ENCODE data around the gene ZNF132.

Gene ZNF132

GRCh38 chr19:58394821-58395219 is 45.1 kb downstream of the ZNF132 start:
- ChIA-PET CTCF (no interaction called here), POLR2A (interaction anchor here (1.0 to 1.8 kb wide), 3 partner anchors 12 to 149 kb away, joined by 3 to 5 read pairs (median 5); partner anchors contain the start of genes TRIM28 and ZNF584)
- no peak for DNase-seq (ENCODE audit: extremely low spot score)
- TF ChIP-seq TARDBP (IDR thresholded peaks at IDR 0.05) (no peak), FOXM1 (IDR thresholded peaks at IDR 0.05; ENCODE audit: borderline replicate concordance) (no peak), FOXK2 (IDR thresholded peaks at IDR 0.05) (no peak)

- CTCF ChIA-PET, result no interaction called here
- POLR2A ChIA-PET, result no interaction called here
- TF ChIP-seq ARNT (IDR thresholded peaks at IDR 0.05) (no peak), ZNF384 (IDR thresholded peaks at IDR 0.05) (no peak), PKNOX1 (IDR thresholded peaks at IDR 0.05) (no peak), SUZ12 (IDR thresholded peaks at IDR 0.05) (no peak), LEF1 (IDR thresholded peaks at IDR 0.05; ENCODE audit: borderline replicate concordance) (no peak), FOXA1 (IDR thresholded peaks at IDR 0.05) (no peak), FOXK2 (IDR thresholded peaks at IDR 0.05) (no peak), BHLHE40 (IDR thresholded peaks at IDR 0.05; ENCODE audit: borderline replicate concordance) (no peak), HDGF (IDR thresholded peaks at IDR 0.05; ENCODE audit: borderline replicate concordance) (no peak), CTBP1 (IDR thresholded peaks at IDR 0.05; ENCODE audit: borderline replicate concordance) (no peak), L3MBTL2 (conservative IDR thresholded peaks at IDR 0.05) (no peak), TARDBP (IDR thresholded peaks at IDR 0.05) (no peak), FOXM1 (IDR thresholded peaks at IDR 0.05; ENCODE audit: borderline replicate concordance) (no peak), NFRKB (IDR thresholded peaks at IDR 0.05) (no peak)
- no peak for DNase-seq (ENCODE audit: extremely low spot score)
Observed at GRCh38 chr19:58393725-58394033, 46.3 kb downstream of the ZNF132 start.

GRCh38 chr19:58392945-58393724 is 46.8 kb downstream of the ZNF132 start:
- DNase-seq (ENCODE audit: extremely low spot score), result no peak
- ChIA-PET CTCF (no interaction called here), POLR2A (no interaction called here)
- TF ChIP-seq CTBP1 (IDR thresholded peaks at IDR 0.05; ENCODE audit: borderline replicate concordance) (no peak), L3MBTL2 (conservative IDR thresholded peaks at IDR 0.05) (no peak), ELF4 (IDR thresholded peaks at IDR 0.05) (no peak), SP1 (IDR thresholded peaks at IDR 0.05) (no peak), ZNF384 (IDR thresholded peaks at IDR 0.05) (no peak), BHLHE40 (IDR thresholded peaks at IDR 0.05; ENCODE audit: borderline replicate concordance) (no peak), FOXA1 (IDR thresholded peaks at IDR 0.05) (no peak), SUZ12 (IDR thresholded peaks at IDR 0.05) (no peak), PKNOX1 (IDR thresholded peaks at IDR 0.05) (no peak), HDGF (IDR thresholded peaks at IDR 0.05; ENCODE audit: borderline replicate concordance) (no peak), NFRKB (IDR thresholded peaks at IDR 0.05) (no peak)

GRCh38 chr19:58388175-58388526 is 51.8 kb downstream of the ZNF132 start:
- no peak for TF ChIP-seq SP1 (IDR thresholded peaks at IDR 0.05)
- no peak for TF ChIP-seq ARNT (IDR thresholded peaks at IDR 0.05)
- no peak for TF ChIP-seq CTBP1 (IDR thresholded peaks at IDR 0.05; ENCODE audit: borderline replicate concordance)
- no peak for TF ChIP-seq PKNOX1 (IDR thresholded peaks at IDR 0.05)
- TF ChIP-seq HDGF (IDR thresholded peaks at IDR 0.05; ENCODE audit: borderline replicate concordance), result no peak
- TF ChIP-seq TARDBP (IDR thresholded peaks at IDR 0.05), result no peak
- TF ChIP-seq NFRKB (IDR thresholded peaks at IDR 0.05), result no peak
- no peak for TF ChIP-seq BHLHE40 (IDR thresholded peaks at IDR 0.05; ENCODE audit: borderline replicate concordance)
- no peak for TF ChIP-seq SUZ12 (IDR thresholded peaks at IDR 0.05)
- no peak for TF ChIP-seq LEF1 (IDR thresholded peaks at IDR 0.05; ENCODE audit: borderline replicate concordance)
- no peak for TF ChIP-seq ELF4 (IDR thresholded peaks at IDR 0.05)
- CTCF ChIA-PET, result no interaction called here

GRCh38 chr19:58387338-58388174 is 52.4 kb downstream of the ZNF132 start:
- no peak for DNase-seq (ENCODE audit: extremely low spot score)
- no peak for TF ChIP-seq HDGF (IDR thresholded peaks at IDR 0.05; ENCODE audit: borderline replicate concordance)
- TF ChIP-seq FOXM1 (IDR thresholded peaks at IDR 0.05; ENCODE audit: borderline replicate concordance), result no peak
- TF ChIP-seq BHLHE40 (IDR thresholded peaks at IDR 0.05; ENCODE audit: borderline replicate concordance), result no peak
- TF ChIP-seq SP1 (IDR thresholded peaks at IDR 0.05), result no peak
- TF ChIP-seq ELF4 (IDR thresholded peaks at IDR 0.05), result no peak
- TF ChIP-seq SUZ12 (IDR thresholded peaks at IDR 0.05), result no peak
- TF ChIP-seq LEF1 (IDR thresholded peaks at IDR 0.05; ENCODE audit: borderline replicate concordance), result no peak
- TF ChIP-seq TARDBP (IDR thresholded peaks at IDR 0.05), result no peak
- no peak for TF ChIP-seq CTBP1 (IDR thresholded peaks at IDR 0.05; ENCODE audit: borderline replicate concordance)
- TF ChIP-seq NFRKB (IDR thresholded peaks at IDR 0.05), result no peak
- no peak for TF ChIP-seq ARNT (IDR thresholded peaks at IDR 0.05)
- TF ChIP-seq L3MBTL2 (conservative IDR thresholded peaks at IDR 0.05), result no peak
- no peak for TF ChIP-seq FOXK2 (IDR thresholded peaks at IDR 0.05)
- POLR2A ChIA-PET, result interaction anchor here (0.6 to 3.5 kb wide), 5 partner anchors 16 to 194 kb away, joined by 3 to 21 read pairs (median 4); partner anchors contain the start of genes ZNF497 and ZNF584
- CTCF ChIA-PET, result interaction anchor here (0.6 kb wide), 1 partner anchor 141 kb away, joined by 3 read pairs; no protein-coding TSS in a partner anchor

More at GRCh38 chr19:58388175-58388526, 51.8 kb downstream of the ZNF132 start:
- POLR2A ChIA-PET, result interaction anchor here (0.9 to 3.5 kb wide), 3 partner anchors 25 to 194 kb away, joined by 3 to 21 read pairs (median 4); partner anchors contain the start of gene ZNF497
- DNase-seq (ENCODE audit: extremely low spot score), result no peak
